Mucosa of rectum (tissue), 2 donors: Measurements from ENCODE around the gene NHEJ1.

Experiments used
- H3K27ac ChIP-seq, 2 donors: one replicate each; pipeline ENCODE4 v1.7.0; 2013; ENCODE audit warnings: inconsistent platforms in 2 of 2, low read depth in 2 of 2, low read length in 2 of 2
- H3K27me3 ChIP-seq, 2 donors: one replicate each; pipeline ENCODE4 v1.7.0; 2013; ENCODE audit warnings: low read length in 2 of 2; ENCODE audit not compliant: control insufficient read depth in 2 of 2, insufficient read depth in 2 of 2
- H3K36me3 ChIP-seq, 2 donors: one replicate each; pipeline ENCODE4 v1.7.0; 2013; ENCODE audit warnings: low read length in 2 of 2; ENCODE audit not compliant: control insufficient read depth in 2 of 2, insufficient read depth in 2 of 2
- H3K4me1 ChIP-seq, 2 donors: one replicate each; pipeline ENCODE4 v1.7.0; 2013; ENCODE audit warnings: low read length in 2 of 2, mild to moderate bottlenecking in 1 of 2; ENCODE audit not compliant: control insufficient read depth in 2 of 2, insufficient read depth in 2 of 2
- H3K4me3 ChIP-seq, 2 donors: one replicate each; pipeline ENCODE4 v1.7.0; 2013; ENCODE audit warnings: low read length in 2 of 2
- H3K9ac ChIP-seq, 2 donors: one replicate each; pipeline ENCODE4 v1.7.0; 2013; ENCODE audit warnings: low read length in 2 of 2, low read depth in 1 of 2, mild to moderate bottlenecking in 1 of 2
- H3K9me3 ChIP-seq, 2 donors: one replicate each; pipeline ENCODE4 v1.7.0; 2013; ENCODE audit warnings: low read length in 2 of 2; ENCODE audit not compliant: control insufficient read depth in 2 of 2
- donor health status: healthy.
- donor health status: Normal muscosa, but diverticular disease.

NHEJ1 gene, protein sequence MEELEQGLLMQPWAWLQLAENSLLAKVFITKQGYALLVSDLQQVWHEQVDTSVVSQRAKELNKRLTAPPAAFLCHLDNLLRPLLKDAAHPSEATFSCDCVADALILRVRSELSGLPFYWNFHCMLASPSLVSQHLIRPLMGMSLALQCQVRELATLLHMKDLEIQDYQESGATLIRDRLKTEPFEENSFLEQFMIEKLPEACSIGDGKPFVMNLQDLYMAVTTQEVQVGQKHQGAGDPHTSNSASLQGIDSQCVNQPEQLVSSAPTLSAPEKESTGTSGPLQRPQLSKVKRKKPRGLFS

DNA sequence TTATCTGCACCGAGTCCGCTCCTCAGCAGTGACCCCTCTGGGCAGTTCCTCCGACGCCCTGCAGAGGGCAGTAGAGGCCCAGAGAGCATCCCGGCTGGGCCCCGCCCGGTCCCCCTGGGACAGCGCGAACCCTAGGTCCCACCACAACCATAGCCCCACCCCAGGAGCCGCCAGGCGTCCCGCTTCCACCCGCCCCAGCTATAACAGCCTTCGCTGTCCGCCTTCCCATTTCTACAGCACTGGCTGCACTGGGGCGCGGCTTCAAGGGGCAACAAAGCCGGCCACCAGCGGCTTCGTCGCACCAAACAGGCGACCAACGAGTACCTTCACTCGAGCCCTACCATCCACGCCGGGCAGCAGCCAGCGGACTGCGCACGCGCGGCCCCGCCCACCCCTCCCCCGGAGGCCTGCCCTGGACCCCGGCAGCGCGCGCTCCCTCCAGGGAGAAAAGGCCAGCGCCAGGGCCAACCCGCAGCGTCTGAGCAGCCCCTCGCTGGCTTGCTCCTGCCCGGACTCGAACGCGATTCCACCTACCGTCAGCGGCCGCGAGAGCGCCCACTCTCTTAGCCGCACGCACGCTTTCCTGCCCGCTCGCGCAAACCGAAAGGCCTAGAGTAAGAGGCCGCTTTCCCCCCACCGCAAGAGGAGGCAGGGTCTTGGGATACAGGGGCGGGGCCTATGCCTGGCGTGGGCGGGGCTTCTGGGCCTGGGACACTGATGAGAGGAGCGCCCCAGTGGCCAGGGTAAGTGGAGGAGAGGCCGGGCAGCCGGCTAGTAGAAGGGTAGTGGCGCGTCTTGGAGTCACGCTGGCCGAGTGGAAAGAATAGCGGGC lies at the start of gene NHEJ1:
Gene NHEJ1, minus strand, starts transcription at position 630 of the 832 bp plus-strand sequence. CDS start 2,453 bp downstream, outside the sequence.
- Histone ChIP-seq H3K4me1 (peaks cover 8 to 10% of the 10 kb centered on the region in 2 donors), H3K9me3 (no peaks in the 10 kb centered on the region), H3K27me3 (no peaks in the 10 kb centered on the region), H3K4me3 (peak within 1 kb of the TSS; percentile 83 to 86), H3K9ac (peak within 1 kb of the TSS; percentile 79 to 89), H3K36me3 (peaks cover 9 to 12% of the 10 kb centered on the region in 2 donors), H3K27ac (peak within 1 kb of the TSS; percentile 92 to 94)

DNA sequence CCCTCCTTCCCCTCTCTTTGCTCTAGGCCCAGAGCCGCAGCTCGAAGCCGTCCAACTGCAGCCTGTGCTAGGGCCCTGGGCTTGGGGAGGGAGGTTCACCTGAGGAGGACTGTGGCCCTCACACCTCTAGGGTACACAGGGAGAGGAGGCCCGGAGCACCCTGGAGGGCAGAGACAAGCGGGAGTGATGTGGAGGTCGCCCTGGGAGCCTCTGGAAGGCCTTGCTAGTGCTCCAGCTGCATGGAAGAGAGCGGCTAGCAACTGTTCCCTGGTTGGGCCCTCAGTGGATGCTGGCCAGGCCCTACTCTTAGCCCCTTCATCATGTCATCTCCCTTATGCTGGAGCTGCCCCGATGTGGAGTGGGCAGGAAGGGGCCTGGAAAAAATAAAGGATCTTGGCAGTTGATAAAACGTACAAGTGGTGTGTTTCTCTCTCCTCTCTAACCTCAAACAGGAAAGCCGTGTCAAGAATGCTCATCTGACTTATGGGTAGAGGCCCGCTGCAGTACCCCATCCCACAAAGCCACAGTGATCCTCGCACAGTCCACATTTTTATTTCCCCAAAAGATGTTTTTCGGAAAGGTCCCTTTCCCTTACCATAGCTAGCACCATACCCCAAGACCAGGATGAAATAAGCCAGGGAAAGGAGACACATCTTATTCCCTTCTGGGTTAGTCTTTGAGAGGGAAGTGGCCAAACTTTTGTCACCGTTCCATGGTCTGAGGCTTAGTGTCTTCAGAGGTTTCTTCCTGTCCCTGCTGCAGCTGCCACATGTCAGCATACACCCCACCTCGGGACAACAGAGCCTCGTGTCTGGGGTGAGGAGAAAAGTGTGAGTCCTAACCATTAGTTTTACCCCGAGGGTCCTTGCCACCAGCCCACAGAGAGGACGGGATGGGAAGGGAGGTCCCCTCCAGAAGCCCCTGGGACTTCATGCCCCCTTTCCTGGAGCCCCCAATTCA lies 48.9 kb upstream of the NHEJ1 start:
- H3K9ac ChIP-seq = no peak overlapping the region
- no peak overlapping the region for H3K4me3 ChIP-seq
- peak overlapping the region in 1 of 2 donors; percentile 23 for H3K27ac ChIP-seq
- H3K4me1 ChIP-seq = peaks cover 16 to 19% of the 10 kb centered on the region in 2 donors
- no peaks in the 10 kb centered on the region for H3K9me3 ChIP-seq
- no peaks in the 10 kb centered on the region for H3K27me3 ChIP-seq
- H3K36me3 ChIP-seq = peaks cover 26 to 32% of the 10 kb centered on the region in 2 donors

GRCh38 chr2:219207884-219208740 lies 47.5 kb upstream of the NHEJ1 start:
- Histone ChIP-seq H3K27ac (no peak overlapping the region), H3K36me3 (peaks cover 23 to 29% of the 10 kb centered on the region in 2 donors), H3K4me3 (peak overlapping the region in 1 of 2 donors; percentile 79), H3K9ac (peak overlapping the region in 1 of 2 donors; percentile 67), H3K9me3 (no peaks in the 10 kb centered on the region), H3K4me1 (peaks cover 16 to 19% of the 10 kb centered on the region in 2 donors), H3K27me3 (no peaks in the 10 kb centered on the region)

- Histone ChIP-seq H3K9ac (peak overlapping the region; percentile 38 to 67), H3K9me3 (no peaks in the 10 kb centered on the region), H3K27me3 (no peaks in the 10 kb centered on the region), H3K4me1 (peaks cover 16 to 19% of the 10 kb centered on the region in 2 donors), H3K36me3 (peaks cover 18 to 28% of the 10 kb centered on the region in 2 donors), H3K27ac (peak overlapping the region; percentile 94 to 98), H3K4me3 (peak overlapping the region; percentile 56 to 79)
These were observed 46.7 kb upstream of the NHEJ1 start for GRCh38 chr2:219207134-219207883.

GRCh38 chr2:219206328-219207133 lies 45.9 kb upstream of the NHEJ1 start, which contains the start of gene ZFAND2B:
Gene ZFAND2B (plus strand): TSS chr2:219206782. CDS start chr2:219206988, 206 bp downstream.
- H3K9ac ChIP-seq = peak within 1 kb of the TSS; percentile 92 to 98
- H3K9me3 ChIP-seq = no peaks in the 10 kb centered on the region
- peak within 1 kb of the TSS; percentile 94 to 98 for H3K27ac ChIP-seq
- peaks cover 18 to 28% of the 10 kb centered on the region in 2 donors for H3K36me3 ChIP-seq
- H3K27me3 ChIP-seq = no peaks in the 10 kb centered on the region
- H3K4me1 ChIP-seq = peaks cover 16 to 19% of the 10 kb centered on the region in 2 donors
- H3K4me3 ChIP-seq = peak within 1 kb of the TSS; percentile 71 to 93

DNA sequence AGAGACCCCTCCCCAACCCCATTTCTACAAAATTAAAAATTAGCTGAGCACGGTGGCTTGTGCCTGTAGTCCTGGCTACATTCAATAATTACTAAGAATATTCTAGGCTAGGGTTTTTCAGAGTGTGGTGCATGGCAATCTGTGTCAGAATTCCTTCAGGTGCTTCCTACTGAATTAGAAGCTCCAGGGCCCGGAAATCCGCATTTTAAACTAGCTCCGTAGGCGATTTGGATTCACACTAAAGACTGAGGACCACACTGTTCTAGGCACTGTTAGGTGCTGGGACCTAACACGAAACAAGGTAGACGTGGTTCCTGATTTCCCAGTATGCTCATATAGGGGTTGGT lies 45.3 kb upstream of the NHEJ1 start:
- Histone ChIP-seq H3K27ac (peak overlapping the region; percentile 94 to 98), H3K4me1 (peaks cover 16 to 19% of the 10 kb centered on the region in 2 donors), H3K36me3 (peaks cover 18 to 25% of the 10 kb centered on the region in 2 donors), H3K27me3 (no peaks in the 10 kb centered on the region), H3K9me3 (no peaks in the 10 kb centered on the region), H3K9ac (peak overlapping the region; percentile 92 to 98), H3K4me3 (peak overlapping the region; percentile 71 to 93)

DNA sequence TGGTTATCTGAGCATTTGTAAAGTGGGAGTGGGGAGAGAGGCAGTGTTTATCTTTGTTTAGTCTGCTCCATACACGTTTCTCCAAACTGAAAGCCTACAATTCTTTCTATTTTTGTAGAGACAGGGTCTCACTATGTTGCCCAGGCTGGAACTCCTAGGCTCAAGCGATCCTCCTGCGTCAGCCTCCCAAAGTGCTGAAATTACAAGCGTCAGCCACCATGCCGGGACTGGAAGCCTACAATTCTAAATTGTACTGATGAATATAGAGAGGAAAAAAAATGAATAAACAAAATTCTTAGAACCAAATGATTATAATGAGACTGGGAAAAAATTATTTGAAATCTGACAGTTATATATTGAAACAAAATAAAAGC lies 44.5 kb upstream of the NHEJ1 start:
- peaks cover 16 to 19% of the 10 kb centered on the region in 2 donors for H3K4me1 ChIP-seq
- H3K27ac ChIP-seq = no peak overlapping the region
- H3K36me3 ChIP-seq = peaks cover 17 to 18% of the 10 kb centered on the region in 2 donors
- H3K27me3 ChIP-seq = no peaks in the 10 kb centered on the region
- H3K9ac ChIP-seq = no peak overlapping the region
- no peaks in the 10 kb centered on the region for H3K9me3 ChIP-seq
- no peak overlapping the region for H3K4me3 ChIP-seq

DNA sequence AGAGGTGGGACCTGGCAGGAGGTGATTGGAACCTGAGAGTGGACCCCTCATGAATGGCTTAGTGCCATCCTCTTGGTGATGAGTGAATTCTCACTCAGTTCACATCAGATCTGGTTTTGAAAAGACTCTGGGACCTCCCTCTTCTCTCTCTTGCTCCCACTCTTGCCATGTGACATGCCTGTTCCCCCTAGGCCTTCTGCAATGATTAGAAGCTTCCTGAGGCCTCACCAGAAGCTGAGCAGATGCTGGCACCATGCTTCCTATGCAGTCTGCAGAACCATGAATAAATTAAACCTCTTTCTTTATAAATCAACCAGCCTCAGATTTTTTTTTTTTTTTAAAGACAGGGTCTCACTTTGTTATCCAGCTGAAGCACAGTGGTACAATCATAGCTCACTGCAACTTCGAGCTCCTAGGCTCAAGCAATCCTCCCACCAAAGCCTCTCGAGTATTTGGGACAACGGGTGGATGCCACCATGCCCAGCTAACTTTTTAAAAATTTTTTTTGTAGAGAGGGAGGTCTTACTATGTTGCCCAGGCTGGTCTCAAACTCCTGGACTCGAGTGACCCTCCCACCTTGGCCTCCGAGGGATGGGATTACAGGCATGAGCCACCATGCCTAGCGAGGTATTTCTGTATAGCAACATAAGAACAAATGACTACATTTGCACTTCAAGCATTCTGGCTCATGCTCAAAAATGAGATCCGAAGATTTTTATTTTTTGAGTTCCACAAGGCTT lies 44.0 kb upstream of the NHEJ1 start:
- peaks cover 13 to 16% of the 10 kb centered on the region in 2 donors for H3K36me3 ChIP-seq

More for the DNA sequence above, 44.0 kb upstream of the NHEJ1 start:
- Histone ChIP-seq H3K4me1 (peaks cover 16 to 19% of the 10 kb centered on the region in 2 donors), H3K4me3 (no peak overlapping the region), H3K27ac (no peak overlapping the region), H3K9me3 (no peaks in the 10 kb centered on the region), H3K27me3 (no peaks in the 10 kb centered on the region), H3K9ac (no peak overlapping the region)
